ENCODE results near the gene MAP2K1. TPM values are rescaled to one million over a fixed set of nuclear protein-coding genes. Genes with fewer than 3 reads are reported as not detected.
"Not testable (repeated sequence)": the region's sequence is repeated elsewhere in the genome, so short reads cannot be mapped to it uniquely, and the experiment has no call there.

MAP2K1 gene
- total and polyA plus RNA-seq, 8 donors, result 46.3 to 60.4 (median 52.8) TPM

DNA sequence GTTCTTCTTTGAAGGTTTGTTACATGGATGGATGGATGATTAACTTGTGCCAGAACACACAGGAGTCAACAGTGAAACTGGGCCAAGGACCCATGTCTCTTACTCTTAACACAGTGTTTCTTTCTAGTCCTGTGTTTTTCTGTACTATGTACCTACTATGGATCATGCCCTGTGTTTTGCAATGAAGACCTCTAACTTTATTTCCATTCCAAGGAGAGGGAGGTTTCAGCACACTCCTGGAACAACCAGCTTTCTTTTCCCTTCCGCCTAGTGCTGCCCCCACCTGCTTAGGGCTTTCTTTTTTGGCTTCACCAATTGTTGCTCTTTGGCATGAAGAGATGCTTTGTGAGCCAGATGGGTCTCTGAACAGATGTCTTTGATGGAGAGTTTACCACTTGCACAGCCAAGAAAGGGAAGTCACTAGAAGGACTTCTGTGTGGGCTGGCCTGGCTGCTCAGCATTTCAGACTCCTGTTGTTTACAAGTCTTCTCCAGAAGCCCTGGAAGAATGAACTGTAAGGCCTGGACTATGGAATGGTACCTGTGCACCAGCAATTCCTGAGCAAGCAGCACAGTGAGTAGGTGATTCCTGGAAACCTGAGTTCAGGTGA is 66.4 kb downstream of the MAP2K1 start:
- H3K27ac ChIP-seq, result peak overlapping the region in 1 of 2 donors; percentile 2
- DNase-seq (peak in 1 of 4 donors; percentile 5), ATAC-seq (peak; percentile 40)
- peaks cover 0 to 13% of the 10 kb centered on the region in 2 donors for H3K36me3 ChIP-seq
- intact Hi-C loops (cut with DNase I), result no loop called here
- no peaks in the 10 kb centered on the region for H3K9me3 ChIP-seq
- H3K27me3 ChIP-seq, result no peaks in the 10 kb centered on the region
- TF ChIP-seq, protein P1, sequence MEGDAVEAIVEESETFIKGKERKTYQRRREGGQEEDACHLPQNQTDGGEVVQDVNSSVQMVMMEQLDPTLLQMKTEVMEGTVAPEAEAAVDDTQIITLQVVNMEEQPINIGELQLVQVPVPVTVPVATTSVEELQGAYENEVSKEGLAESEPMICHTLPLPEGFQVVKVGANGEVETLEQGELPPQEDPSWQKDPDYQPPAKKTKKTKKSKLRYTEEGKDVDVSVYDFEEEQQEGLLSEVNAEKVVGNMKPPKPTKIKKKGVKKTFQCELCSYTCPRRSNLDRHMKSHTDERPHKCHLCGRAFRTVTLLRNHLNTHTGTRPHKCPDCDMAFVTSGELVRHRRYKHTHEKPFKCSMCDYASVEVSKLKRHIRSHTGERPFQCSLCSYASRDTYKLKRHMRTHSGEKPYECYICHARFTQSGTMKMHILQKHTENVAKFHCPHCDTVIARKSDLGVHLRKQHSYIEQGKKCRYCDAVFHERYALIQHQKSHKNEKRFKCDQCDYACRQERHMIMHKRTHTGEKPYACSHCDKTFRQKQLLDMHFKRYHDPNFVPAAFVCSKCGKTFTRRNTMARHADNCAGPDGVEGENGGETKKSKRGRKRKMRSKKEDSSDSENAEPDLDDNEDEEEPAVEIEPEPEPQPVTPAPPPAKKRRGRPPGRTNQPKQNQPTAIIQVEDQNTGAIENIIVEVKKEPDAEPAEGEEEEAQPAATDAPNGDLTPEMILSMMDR (IDR thresholded peaks at IDR 0.05), result no peak
- peaks cover 0 to 11% of the 10 kb centered on the region in 2 donors for H3K4me1 ChIP-seq
- H3K4me3 ChIP-seq, result no peak overlapping the region

DNA sequence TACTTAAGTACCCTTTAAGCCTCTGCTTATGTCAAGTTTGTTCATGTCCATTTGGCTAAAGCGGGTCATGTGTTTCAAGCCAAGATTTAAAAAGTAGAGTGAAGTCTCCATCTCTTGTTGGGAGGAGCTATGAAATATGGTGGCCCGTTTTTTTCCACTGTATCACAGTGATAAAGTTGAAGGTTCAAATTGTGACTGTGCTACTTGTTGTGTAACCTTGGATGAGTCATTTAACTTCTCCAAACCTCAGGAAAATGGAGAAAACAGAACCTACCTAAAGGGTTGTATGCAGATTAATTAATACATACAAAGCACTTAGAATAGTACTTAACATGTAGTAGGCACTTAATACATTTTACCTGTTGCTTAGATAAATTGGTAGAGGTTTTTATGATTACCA is 67.4 kb downstream of the MAP2K1 start:
- Histone ChIP-seq H3K27me3 (no peaks in the 10 kb centered on the region), H3K27ac (peak overlapping the region in 1 of 2 donors; percentile 2), H3K9me3 (no peaks in the 10 kb centered on the region), H3K36me3 (peaks cover 0 to 6% of the 10 kb centered on the region in 2 donors), H3K4me1 (peaks cover 0 to 11% of the 10 kb centered on the region in 2 donors), H3K4me3 (no peak overlapping the region)
- intact Hi-C loops (cut with DNase I), result no loop called here
- TF ChIP-seq, protein P1 (IDR thresholded peaks at IDR 0.05), result no peak
- no peak for DNase-seq
- ATAC-seq, result peak; percentile 60

DNA sequence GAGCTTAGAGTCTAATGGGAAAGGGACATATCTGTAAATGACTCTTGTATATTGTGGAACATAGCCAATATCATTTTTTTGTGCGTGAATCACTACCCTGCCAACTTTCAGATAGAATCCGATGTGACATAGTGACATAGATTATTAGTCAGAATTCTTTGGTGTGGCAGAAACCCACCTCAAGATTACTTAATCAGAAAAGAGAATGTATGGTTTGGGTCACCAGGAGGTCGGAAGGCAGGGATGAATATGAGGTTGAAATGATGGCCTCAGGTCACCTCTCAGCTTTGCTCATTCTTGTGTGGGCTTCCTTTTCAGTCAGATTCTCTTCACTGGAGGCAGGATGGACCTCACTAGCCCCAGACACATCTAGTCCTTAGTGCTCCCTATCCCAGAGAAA is 69.5 kb downstream of the MAP2K1 start:
- Histone ChIP-seq H3K4me3 (no peak overlapping the region), H3K9me3 (no peaks in the 10 kb centered on the region), H3K36me3 (no peaks in the 10 kb centered on the region), H3K27ac (no peak overlapping the region), H3K4me1 (peaks cover 0 to 11% of the 10 kb centered on the region in 2 donors), H3K27me3 (no peaks in the 10 kb centered on the region)
- TF ChIP-seq, protein P1 (IDR thresholded peaks at IDR 0.05), result no peak
- ATAC-seq (no peak), DNase-seq (no peak)
- intact Hi-C loops (cut with DNase I), result no loop called here

DNA sequence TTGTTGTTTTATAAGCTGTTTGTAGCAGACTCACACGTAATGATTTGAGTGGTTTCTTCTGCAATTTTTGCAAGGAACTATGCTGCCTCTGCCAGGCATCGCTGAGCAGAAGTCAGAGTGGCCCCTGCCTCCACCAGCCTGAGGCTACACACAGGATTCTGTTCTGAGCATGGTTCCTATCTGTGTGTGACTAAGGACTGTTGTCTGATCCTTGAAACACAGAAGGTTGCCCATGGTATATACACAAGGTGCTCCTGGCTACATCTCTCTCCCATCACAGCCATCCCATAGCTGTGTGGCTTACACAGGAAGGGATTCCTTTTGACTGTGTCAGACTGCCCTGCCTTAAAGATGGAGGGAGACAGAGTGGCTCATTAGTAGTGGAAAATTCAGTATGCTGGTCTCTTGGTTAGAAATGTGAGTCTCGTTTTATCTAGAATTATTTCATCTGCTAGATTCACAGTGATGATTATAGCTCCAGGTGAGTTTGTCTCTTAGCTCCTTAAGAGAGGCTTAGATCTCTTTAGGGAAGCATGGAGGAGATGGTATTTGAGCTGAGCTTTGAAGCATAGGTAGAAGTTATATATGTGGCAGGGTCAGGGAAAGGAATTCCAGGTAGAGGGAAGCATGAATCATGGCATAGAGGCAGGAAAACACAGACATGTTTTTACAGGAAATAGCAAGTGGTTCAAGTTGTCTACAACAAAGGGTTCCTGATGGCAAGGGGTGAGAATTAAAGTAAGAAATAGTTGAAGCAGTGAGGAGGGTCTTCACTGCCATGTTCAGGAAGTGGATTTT is 73.3 kb downstream of the MAP2K1 start:
- H3K4me1 ChIP-seq, result no peaks in the 10 kb centered on the region
- H3K4me3 ChIP-seq, result no peak overlapping the region
- no peak overlapping the region for H3K27ac ChIP-seq
- DNase-seq (no peak), ATAC-seq (peak; percentile 22)
- peaks cover 0 to 15% of the 10 kb centered on the region in 2 donors for H3K36me3 ChIP-seq
- no peaks in the 10 kb centered on the region for H3K9me3 ChIP-seq
- intact Hi-C loops (cut with DNase I), result no loop called here
- H3K27me3 ChIP-seq, result no peaks in the 10 kb centered on the region
- TF ChIP-seq, protein P1 (IDR thresholded peaks at IDR 0.05), result no peak

DNA sequence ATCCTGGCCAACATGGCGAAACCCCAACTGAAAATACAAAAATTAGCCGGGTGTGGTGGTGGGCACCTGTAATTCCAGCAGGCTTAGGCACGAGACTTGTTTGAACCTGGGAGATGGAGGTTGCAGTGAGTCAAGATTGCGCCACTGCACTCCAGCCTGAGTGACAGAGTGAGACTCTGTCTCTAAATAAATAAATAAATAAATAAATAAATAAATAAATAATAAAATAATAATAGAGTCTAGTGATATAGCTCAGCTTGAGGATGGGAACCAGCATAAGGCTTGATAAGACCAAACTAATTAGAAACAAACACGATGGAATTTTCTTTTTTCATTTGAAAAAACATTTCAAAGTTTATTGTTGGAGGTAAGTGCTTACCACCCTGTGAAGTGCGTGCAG is 74.6 kb downstream of the MAP2K1 start:
- DNase-seq; intact Hi-C loops (cut with DNase I); H3K27me3 ChIP-seq; ATAC-seq; H3K9me3 ChIP-seq; H3K27ac ChIP-seq; H3K4me3 ChIP-seq; H3K4me1 ChIP-seq: not testable (repeated sequence)
- peaks cover 0 to 15% of the 10 kb centered on the region in 2 donors for H3K36me3 ChIP-seq

All from left lung (tissue), 10 donors.